HG03175 (cell line): Measurements from ENCODE around the gene SULT2B1.
"Not testable (repeated sequence)": the region's sequence is repeated elsewhere in the genome, so short reads cannot be mapped to it uniquely, and the experiment has no call there.

ENCODE experiments used
- ATAC-seq: cut with Tn5 transposase; IDR thresholded peaks from one replicate; pipeline ENCODE4 v1.9.1; 2021; ENCODE audit warnings: mild to moderate bottlenecking, moderate library complexity; ENCODE audit not compliant: unreplicated experiment

SULT2B1 gene

GRCh38 chr19:48551437-48552302 is at the start of gene SULT2B1:
SULT2B1 (plus strand) TSS chr19:48552172; CDS start chr19:48552253, 81 bp downstream.
- no peak for ATAC-seq

GRCh38 chr19:48502350-48503018 is 49.5 kb upstream of the SULT2B1 start:
- ATAC-seq = no peak

DNA sequence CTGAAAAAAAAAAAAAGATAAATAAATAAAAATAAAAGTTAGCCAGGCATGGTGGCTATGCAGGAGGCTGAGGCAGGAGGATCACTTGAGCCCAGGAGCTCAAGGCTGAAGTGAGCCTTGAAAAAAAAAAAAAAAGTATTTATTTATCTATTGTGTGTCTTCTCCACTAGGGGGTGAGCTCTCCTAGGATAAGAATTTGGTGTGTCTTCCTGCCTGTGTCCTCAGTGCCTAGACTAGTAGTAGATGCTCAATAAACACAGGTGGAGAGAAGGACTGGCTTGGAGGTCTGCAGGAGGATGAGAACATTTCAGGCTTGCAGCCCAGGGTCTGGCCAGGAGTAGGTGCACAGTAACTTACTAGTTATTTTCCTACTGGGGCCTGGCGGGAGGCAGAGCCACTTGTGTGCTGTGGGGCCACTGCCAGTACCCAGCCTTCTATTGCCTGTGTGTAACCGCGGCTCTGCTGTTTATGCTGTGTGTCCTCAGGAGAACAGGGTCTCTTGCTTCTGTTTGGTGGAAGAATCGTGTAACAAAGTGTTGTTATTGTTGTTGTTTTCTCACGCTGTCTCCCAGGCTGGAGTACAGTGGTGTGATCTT is 45.7 kb upstream of the SULT2B1 start:
- no peak for ATAC-seq

DNA sequence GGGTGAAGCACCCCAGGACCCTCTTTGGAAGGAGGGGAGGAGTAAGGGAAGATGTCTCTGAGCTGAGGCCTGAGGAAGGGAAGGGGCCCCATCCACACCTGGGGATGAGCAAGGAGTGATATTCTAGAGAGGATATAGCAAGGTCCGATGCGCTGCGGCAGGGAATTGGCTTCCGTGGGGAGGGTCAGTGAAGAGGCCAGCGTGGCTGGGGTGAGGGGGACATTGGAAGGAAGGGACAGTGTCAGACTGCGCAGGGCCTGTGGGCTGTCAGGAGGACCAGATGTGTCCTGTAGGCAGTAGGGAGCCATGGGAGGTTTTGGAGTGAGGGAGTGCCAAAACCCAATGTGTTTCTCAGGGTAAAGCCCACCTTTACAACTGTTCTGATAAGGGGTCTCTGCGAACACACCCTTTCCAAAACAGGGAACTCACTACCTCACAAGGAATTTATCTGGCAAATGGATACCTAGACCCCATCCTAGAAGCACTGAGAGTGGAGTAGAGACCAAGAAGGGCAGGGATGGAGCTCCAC is 44.0 kb upstream of the SULT2B1 start:
- ATAC-seq = no peak

GRCh38 chr19:48508729-48509411 is 43.1 kb upstream of the SULT2B1 start:
- ATAC-seq = no peak

GRCh38 chr19:48509467-48510194 is 42.3 kb upstream of the SULT2B1 start:
- no peak for ATAC-seq

GRCh38 chr19:48510421-48511268 is 41.3 kb upstream of the SULT2B1 start:
- ATAC-seq = no peak

GRCh38 chr19:48511321-48511731 is 40.6 kb upstream of the SULT2B1 start:
- no peak for ATAC-seq

- ATAC-seq = no peak
Measured at GRCh38 chr19:48511800-48512503, 40.0 kb upstream of the SULT2B1 start, which contains the start of gene LMTK3. LMTK3 (minus strand) TSS chr19:48511835; CDS start chr19:48511576, 259 bp downstream.

GRCh38 chr19:48512504-48513288 is 39.3 kb upstream of the SULT2B1 start:
- ATAC-seq = no peak

DNA sequence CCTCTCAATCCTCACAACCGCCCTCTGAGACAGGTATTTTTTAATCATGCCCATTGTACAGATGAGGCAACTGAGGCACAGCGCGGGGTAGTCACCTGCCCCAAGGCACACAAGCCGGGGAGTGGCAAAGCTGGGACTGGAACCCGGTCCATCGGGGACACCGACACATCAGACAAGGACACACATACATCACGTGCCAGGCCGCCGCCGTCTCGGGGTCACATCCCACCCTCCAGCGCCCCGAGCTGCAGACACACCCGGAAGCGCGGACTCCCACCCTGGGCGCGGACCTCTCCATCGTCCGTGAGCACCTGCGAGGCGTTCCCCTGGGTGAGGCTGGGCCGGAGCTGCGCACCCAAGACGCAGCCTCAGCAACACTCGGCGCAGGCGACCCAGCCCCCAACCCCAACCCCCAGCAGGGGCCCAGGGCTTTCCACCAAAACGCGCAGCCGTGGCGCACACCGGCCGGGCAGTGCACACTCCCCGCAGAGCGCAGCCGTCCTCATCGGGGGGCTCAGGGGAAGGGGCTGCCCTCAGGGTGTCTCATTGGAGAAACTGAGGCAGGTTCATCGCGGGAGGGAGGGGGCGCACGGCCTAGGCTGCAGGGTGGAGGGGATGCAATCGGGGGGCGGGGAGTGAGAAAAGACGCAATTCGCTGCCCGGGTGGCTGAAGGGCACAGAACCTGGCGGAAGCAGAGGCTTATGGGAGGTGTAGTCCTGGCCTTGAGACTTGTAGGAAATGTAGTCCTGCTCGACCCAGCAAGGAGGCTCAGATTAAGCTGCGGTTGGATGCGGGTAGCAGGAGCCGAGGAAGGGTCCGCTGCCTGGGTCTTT is 38.5 kb upstream of the SULT2B1 start:
- ATAC-seq = no peak

GRCh38 chr19:48514123-48514458 is 37.9 kb upstream of the SULT2B1 start:
- no peak for ATAC-seq

DNA sequence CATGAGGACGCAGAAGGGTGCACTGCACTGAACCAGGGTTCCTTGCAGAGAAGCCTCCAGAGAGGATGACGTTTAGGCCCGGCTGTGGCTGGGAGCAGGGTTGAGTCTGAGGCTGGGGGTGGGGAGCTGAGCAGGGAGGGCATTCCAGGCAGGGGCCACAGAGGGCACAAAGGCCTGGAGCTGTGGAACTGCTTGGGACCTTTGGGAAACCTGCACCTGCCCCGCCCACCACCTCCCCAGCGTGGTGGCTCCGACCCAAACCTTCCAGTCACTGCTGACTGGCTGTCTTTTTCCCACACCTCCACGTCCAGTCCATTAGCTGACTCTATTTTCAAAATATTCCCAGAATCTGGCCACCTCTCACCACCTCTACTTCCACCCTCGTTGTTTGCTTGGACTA is 35.4 kb upstream of the SULT2B1 start:
- ATAC-seq = no peak

DNA sequence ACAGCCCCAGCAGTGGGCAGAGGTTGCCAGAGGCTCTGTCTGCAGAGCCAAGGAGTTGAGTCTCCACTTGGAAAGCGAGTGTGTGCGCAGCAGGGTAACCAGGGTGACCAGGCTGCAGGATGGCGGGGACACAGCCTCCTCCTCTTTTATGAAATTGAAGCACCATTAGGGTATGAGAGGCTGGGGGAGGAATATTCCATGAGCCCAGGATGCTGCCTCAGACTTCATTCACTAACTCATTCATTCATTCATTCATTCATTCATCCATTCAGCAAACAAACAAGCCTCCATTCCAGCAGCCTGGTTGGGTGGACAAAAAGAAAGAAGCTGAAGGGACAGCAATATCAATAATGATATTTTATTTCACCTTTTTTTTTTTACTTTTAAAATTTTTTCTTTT is 33.8 kb upstream of the SULT2B1 start:
- no peak for ATAC-seq

DNA sequence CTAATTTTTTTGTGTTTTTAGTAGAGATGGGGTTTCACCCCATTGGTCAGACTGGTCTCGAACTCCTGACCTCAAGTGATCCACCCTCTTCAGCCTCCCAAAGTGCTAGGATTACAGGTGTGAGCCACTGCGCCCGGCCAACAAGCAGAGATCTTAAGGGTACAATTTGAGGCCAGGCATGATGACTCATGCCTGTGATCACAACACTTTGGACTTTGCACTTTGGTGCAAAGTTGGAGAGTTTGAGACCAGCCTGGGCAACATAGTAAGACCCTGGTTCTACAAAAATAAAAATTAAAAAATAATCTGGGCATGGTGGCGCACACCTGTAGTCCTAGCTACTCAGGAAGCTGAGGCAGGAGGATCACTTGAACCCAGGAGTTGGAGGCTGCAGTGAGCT is 32.5 kb upstream of the SULT2B1 start:
- ATAC-seq = not testable (repeated sequence)

- no peak for ATAC-seq
Measured at GRCh38 chr19:48520134-48520533, 31.8 kb upstream of the SULT2B1 start.

GRCh38 chr19:48524221-48524620 is 27.8 kb upstream of the SULT2B1 start:
- no peak for ATAC-seq
